ENCODE data around the gene GPR137.

GPR137 gene

DNA sequence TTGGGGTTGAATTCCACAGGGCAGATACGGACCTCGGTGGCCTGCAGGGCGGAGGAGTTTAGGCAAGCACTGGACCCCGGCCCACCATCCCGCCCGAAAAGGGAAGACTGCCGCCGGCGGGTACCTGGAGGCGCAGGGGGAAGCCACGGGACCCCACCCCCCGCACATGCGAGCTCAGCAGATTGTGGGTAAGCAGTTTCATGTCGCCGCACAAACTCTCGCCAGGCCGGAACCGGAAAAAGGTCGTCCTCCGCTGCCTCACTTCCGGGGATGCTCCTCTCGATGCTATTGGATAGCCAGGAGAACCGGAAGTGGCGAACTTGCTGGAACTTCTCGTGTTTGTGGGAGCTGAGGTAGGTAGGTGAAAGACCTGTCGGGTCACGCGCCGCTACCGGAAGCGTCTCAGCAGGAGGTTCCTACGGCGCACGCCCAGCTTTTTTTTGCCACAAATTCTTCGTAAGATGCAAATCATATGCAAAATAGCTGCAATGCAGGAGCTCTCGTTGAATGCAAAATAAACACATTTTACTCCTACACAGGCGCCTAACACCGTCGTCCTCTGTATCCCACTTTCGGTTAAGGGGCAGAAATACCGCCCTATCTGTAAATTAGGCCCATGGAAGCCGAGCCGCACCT is 31.8 kb downstream of the GPR137 start, which contains the start of gene TRMT112:
Gene TRMT112, minus strand, starts transcription at position 235 of the 636 bp plus-strand sequence. Its CDS starts 33 bp downstream, at position 202.
- ChIA-PET CTCF (interaction anchor here (0.7 to 2.9 kb wide), 11 partner anchors 13 to 49 kb away, joined by 3 to 38 read pairs (median 6); partner anchors contain the start of genes CCDC88B and ESRRA), POLR2A (interaction anchor here (0.6 to 3.8 kb wide), 40 partner anchors 10 to 479 kb away, joined by 3 to 70 read pairs (median 4); partner anchors contain the start of genes BAD, ESRRA, FERMT3 and FKBP2)
- TF ChIP-seq ARNT (IDR thresholded peaks at IDR 0.05) (no peak), SUZ12 (IDR thresholded peaks at IDR 0.05) (no peak), FOXA1 (IDR thresholded peaks at IDR 0.05) (no peak), ELF4 (IDR thresholded peaks at IDR 0.05) (peak; percentile 85), SP1 (IDR thresholded peaks at IDR 0.05) (no peak), L3MBTL2 (conservative IDR thresholded peaks at IDR 0.05) (0 out of 2 replicates have a peak, but pooled peaks have one; percentile 12), FOXK2 (IDR thresholded peaks at IDR 0.05) (no peak), NFRKB (IDR thresholded peaks at IDR 0.05) (no peak), TARDBP (IDR thresholded peaks at IDR 0.05) (no peak), ZNF384 (IDR thresholded peaks at IDR 0.05) (no peak), CTBP1 (IDR thresholded peaks at IDR 0.05; ENCODE audit: borderline replicate concordance) (no peak), LEF1 (IDR thresholded peaks at IDR 0.05; ENCODE audit: borderline replicate concordance) (no peak)
- TF ChIP-seq, protein P1, sequence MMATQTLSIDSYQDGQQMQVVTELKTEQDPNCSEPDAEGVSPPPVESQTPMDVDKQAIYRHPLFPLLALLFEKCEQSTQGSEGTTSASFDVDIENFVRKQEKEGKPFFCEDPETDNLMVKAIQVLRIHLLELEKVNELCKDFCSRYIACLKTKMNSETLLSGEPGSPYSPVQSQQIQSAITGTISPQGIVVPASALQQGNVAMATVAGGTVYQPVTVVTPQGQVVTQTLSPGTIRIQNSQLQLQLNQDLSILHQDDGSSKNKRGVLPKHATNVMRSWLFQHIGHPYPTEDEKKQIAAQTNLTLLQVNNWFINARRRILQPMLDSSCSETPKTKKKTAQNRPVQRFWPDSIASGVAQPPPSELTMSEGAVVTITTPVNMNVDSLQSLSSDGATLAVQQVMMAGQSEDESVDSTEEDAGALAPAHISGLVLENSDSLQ (IDR thresholded peaks at IDR 0.05) = no peak
- DNase-seq (ENCODE audit: extremely low spot score) = peak; percentile 86

DNA sequence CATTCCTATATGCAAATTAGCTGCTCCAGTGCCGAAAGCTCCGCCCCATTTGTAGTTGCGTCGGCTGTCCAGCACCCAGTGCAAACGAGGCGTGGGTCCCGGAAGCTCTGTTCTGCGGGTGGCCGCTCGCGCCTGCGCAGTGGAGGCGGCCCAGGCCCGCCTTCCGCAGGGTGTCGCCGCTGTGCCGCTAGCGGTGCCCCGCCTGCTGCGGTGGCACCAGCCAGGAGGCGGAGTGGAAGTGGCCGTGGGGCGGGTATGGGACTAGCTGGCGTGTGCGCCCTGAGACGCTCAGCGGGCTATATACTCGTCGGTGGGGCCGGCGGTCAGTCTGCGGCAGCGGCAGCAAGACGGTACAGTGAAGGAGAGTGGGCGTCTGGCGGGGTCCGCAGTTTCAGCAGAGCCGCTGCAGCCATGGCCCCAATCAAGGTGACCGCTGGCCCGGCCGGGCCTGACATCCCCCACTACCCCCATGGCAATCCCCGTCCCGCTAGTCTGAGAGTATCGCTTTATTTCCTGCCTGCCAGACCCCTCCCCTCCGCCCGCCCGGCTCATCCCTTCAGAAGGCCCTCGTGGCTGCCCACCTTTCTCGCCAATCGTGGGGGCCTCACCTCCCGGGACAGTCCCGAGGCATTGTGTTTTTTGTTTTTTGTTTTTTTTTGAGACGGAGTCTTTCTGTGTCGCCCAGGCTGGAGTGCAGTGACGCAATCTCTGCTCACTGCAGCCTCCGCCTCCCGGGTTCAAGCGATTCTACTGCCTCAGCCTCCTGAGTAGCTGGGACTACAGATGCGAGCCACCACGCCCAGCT is 32.5 kb downstream of the GPR137 start, which contains the start of gene PRDX5:
Gene PRDX5, plus strand, starts transcription at position 161 of the 805 bp plus-strand sequence. Its CDS starts 95 bp downstream, at position 256.
- DNase-seq (ENCODE audit: extremely low spot score) = peak; percentile 96
- ChIA-PET CTCF (interaction anchor here (0.7 to 2.9 kb wide), 11 partner anchors 13 to 49 kb away, joined by 3 to 38 read pairs (median 6); partner anchors contain the start of genes CCDC88B and ESRRA), POLR2A (interaction anchor here (0.6 to 3.8 kb wide), 40 partner anchors 9 to 479 kb away, joined by 3 to 70 read pairs (median 4); partner anchors contain the start of genes BAD, ESRRA, FERMT3 and FKBP2)
- TF ChIP-seq ELF4 (IDR thresholded peaks at IDR 0.05) (0 out of 2 replicates have a peak, but pooled peaks have one; percentile 9), FOXA1 (IDR thresholded peaks at IDR 0.05) (no peak)

DNA sequence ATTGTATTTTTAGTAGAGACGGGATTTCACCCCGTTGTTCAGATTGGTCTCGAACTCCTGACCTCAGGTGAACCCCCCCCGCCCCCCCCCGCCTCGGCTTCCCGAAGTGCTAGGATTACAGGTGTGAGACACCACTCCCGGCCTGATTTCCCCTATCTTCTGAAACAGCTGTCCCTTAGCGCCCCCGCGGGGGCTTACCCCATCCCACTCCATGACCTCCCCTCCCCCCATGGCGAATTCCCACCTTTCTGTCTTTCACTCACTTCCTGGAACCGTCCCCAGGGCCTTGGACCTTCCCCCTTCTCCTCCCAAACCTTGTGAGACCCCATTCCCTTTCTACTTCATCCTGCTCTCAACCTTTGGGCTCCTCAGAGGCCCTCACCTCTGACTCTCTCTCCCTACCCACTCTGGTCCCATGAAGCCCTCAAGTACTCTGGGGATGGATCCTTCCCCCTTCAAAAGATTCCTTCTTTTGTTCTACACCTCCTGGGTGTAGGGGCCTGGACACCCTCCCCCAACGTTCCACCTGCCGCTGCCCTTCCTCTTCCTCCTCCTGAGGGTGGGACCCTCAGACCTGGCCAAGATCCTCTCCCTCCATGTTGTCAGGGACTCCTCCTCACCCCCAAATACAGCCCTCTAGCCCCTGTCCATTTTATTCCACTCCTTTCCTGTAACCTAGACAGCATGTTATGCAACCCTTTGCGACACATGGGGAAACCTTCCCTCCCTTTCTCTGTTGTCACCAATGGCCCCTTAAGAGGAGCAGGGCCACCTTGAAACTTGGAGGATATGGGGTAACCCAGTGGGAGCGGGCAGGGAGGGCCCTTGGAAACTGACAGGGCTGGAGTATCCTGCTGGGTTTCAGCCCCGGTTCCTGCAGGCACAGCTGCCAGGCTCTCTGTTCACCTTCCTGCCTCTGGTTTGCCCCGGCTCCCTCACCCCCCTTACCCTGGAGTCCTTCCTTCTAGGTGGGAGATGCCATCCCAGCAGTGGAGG is 33.4 kb downstream of the GPR137 start:
- no peak for DNase-seq (ENCODE audit: extremely low spot score)
- ChIA-PET POLR2A (interaction anchor here (1.9 to 3.8 kb wide), 6 partner anchors 12 to 75 kb away, joined by 8 to 70 read pairs (median 48); partner anchors contain the start of gene ESRRA), CTCF (interaction anchor here (2.0 kb wide), 2 partner anchors 12 to 15 kb away, joined by 13 to 17 read pairs; partner anchors contain the start of gene ESRRA)
- no peak for TF ChIP-seq CTBP1 (IDR thresholded peaks at IDR 0.05; ENCODE audit: borderline replicate concordance)
- TF ChIP-seq ELF4 (IDR thresholded peaks at IDR 0.05) = no peak
- TF ChIP-seq SUZ12 (IDR thresholded peaks at IDR 0.05) = no peak
- TF ChIP-seq FOXA1 (IDR thresholded peaks at IDR 0.05) = no peak
- no peak for TF ChIP-seq SP1 (IDR thresholded peaks at IDR 0.05)
- no peak for TF ChIP-seq TARDBP (IDR thresholded peaks at IDR 0.05)
- no peak for TF ChIP-seq BHLHE40 (IDR thresholded peaks at IDR 0.05; ENCODE audit: borderline replicate concordance)
- TF ChIP-seq LEF1 (IDR thresholded peaks at IDR 0.05; ENCODE audit: borderline replicate concordance) = no peak
- TF ChIP-seq HDGF (IDR thresholded peaks at IDR 0.05; ENCODE audit: borderline replicate concordance) = no peak
- no peak for TF ChIP-seq L3MBTL2 (conservative IDR thresholded peaks at IDR 0.05)
- no peak for TF ChIP-seq ZNF384 (IDR thresholded peaks at IDR 0.05)
- TF ChIP-seq, protein P1 (IDR thresholded peaks at IDR 0.05) = no peak

DNA sequence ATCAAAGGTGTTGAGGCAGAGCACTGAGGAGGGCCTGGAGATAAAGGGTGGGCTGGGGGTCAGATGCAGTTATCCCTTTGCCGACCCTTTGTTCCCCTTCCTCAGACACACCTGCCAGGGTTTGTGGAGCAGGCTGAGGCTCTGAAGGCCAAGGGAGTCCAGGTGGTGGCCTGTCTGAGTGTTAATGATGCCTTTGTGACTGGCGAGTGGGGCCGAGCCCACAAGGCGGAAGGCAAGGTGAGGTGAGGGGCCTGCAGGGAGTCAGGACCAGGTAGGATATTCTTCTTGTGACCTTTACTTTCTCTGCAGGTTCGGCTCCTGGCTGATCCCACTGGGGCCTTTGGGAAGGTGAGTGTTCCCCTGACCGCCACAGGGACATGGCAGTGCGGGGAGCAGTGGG is 34.9 kb downstream of the GPR137 start:
- TF ChIP-seq, protein P1 (IDR thresholded peaks at IDR 0.05) = no peak
- no peak for TF ChIP-seq ZNF384 (IDR thresholded peaks at IDR 0.05)
- no peak for TF ChIP-seq FOXA1 (IDR thresholded peaks at IDR 0.05)
- no peak for TF ChIP-seq ARNT (IDR thresholded peaks at IDR 0.05)
- TF ChIP-seq SP1 (IDR thresholded peaks at IDR 0.05) = no peak
- TF ChIP-seq BHLHE40 (IDR thresholded peaks at IDR 0.05; ENCODE audit: borderline replicate concordance) = no peak
- no peak for TF ChIP-seq FOXM1 (IDR thresholded peaks at IDR 0.05; ENCODE audit: borderline replicate concordance)
- TF ChIP-seq CTBP1 (IDR thresholded peaks at IDR 0.05; ENCODE audit: borderline replicate concordance) = no peak
- no peak for TF ChIP-seq HDGF (IDR thresholded peaks at IDR 0.05; ENCODE audit: borderline replicate concordance)
- TF ChIP-seq LEF1 (IDR thresholded peaks at IDR 0.05; ENCODE audit: borderline replicate concordance) = no peak
- TF ChIP-seq ELF4 (IDR thresholded peaks at IDR 0.05) = no peak
- no peak for TF ChIP-seq NFRKB (IDR thresholded peaks at IDR 0.05)
- DNase-seq (ENCODE audit: extremely low spot score) = no peak
- ChIA-PET CTCF (no interaction called here), POLR2A (no interaction called here)

DNA sequence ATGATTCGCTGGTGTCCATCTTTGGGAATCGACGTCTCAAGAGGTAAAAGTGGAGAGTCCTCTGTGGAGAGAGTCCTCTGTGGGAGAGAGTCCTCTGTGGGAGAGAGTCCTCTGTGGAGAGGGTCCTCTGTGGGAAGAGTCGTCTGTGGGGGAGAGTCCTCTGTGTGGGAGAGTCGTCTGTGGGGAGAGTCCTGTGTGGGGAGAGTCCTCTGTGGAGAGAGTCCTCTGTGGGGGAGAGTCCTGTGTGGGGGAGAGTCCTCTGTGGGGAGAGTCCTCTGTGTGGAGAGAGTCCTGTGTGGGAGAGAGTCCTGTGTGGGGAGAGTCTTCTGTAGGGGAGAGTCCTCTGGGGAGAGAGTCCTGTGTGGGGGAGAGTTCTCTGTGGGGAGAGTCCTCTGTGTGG is 35.4 kb downstream of the GPR137 start:
- DNase-seq (ENCODE audit: extremely low spot score) = no peak
- ChIA-PET CTCF (no interaction called here), POLR2A (no interaction called here)
- TF ChIP-seq TARDBP (IDR thresholded peaks at IDR 0.05) (no peak), FOXK2 (IDR thresholded peaks at IDR 0.05) (no peak), ELF4 (IDR thresholded peaks at IDR 0.05) (no peak), LEF1 (IDR thresholded peaks at IDR 0.05; ENCODE audit: borderline replicate concordance) (no peak), FOXM1 (IDR thresholded peaks at IDR 0.05; ENCODE audit: borderline replicate concordance) (no peak), SP1 (IDR thresholded peaks at IDR 0.05) (no peak), HDGF (IDR thresholded peaks at IDR 0.05; ENCODE audit: borderline replicate concordance) (no peak), ZNF384 (IDR thresholded peaks at IDR 0.05) (no peak), NFRKB (IDR thresholded peaks at IDR 0.05) (no peak), FOXA1 (IDR thresholded peaks at IDR 0.05) (no peak)
- TF ChIP-seq, protein P1 (IDR thresholded peaks at IDR 0.05) = no peak

All from HEK293T (cell line).